C4-2B (cell line): ENCODE data around the gene PITPNM3.

Experiments
- H3K27ac ChIP-seq: fragments of 450-650 bp; 2 replicates; pipeline ENCODE4 v1.5.1; 2017
- CTCF ChIP-seq: fragments of 450-650 bp; conservative IDR thresholded peaks from 2 replicates; pipeline ENCODE4 v1.5.1; 2017; ENCODE audit warnings: mild to moderate bottlenecking
- ZFX ChIP-seq: fragments of 450-650 bp; IDR thresholded peaks from 2 replicates; pipeline ENCODE4 v1.6.1; 2017

PITPNM3 gene

GRCh38 chr17:6462692-6463091, 93.7 kb downstream of the PITPNM3 start:
- no peak for TF ChIP-seq ZFX
- TF ChIP-seq CTCF = no peak
- no peak overlapping the region for H3K27ac ChIP-seq

- no peak for TF ChIP-seq ZFX
- no peak for TF ChIP-seq CTCF
- H3K27ac ChIP-seq = no peak overlapping the region
Measured at GRCh38 chr17:6461792-6462524, 94.4 kb downstream of the PITPNM3 start.

- no peak overlapping the region for H3K27ac ChIP-seq
- no peak for TF ChIP-seq CTCF
Measured at GRCh38 chr17:6461246-6461645, 95.1 kb downstream of the PITPNM3 start.

- H3K27ac ChIP-seq = no peak overlapping the region
- TF ChIP-seq ZFX (no peak), CTCF (no peak)
Measured at GRCh38 chr17:6460531-6461161, 95.7 kb downstream of the PITPNM3 start.

- no peak for TF ChIP-seq CTCF
- TF ChIP-seq ZFX = no peak
Measured at GRCh38 chr17:6458460-6458950, 97.8 kb downstream of the PITPNM3 start.

GRCh38 chr17:6457688-6458459, 98.5 kb downstream of the PITPNM3 start:
- TF ChIP-seq ZFX = no peak
- TF ChIP-seq CTCF = no peak
- H3K27ac ChIP-seq = no peak overlapping the region

More at GRCh38 chr17:6458460-6458950, 97.8 kb downstream of the PITPNM3 start:
- no peak overlapping the region for H3K27ac ChIP-seq
